GM21423 (cell line): Measurements from ENCODE around the gene MED22.
"Not testable (repeated sequence)": the region's sequence is repeated elsewhere in the genome, so short reads cannot be mapped to it uniquely, and the experiment has no call there.

ENCODE experiments used
- ATAC-seq: cut with Tn5 transposase; IDR thresholded peaks from one replicate; pipeline ENCODE4 v1.9.1; 2021; ENCODE audit warnings: mild to moderate bottlenecking, moderate library complexity; ENCODE audit not compliant: unreplicated experiment

Gene MED22

GRCh38 chr9:133307301-133307700 lies 40.6 kb downstream of the MED22 start:
- no peak for ATAC-seq

- no peak for ATAC-seq
These were observed 41.4 kb downstream of the MED22 start for GRCh38 chr9:133306242-133307204.

DNA sequence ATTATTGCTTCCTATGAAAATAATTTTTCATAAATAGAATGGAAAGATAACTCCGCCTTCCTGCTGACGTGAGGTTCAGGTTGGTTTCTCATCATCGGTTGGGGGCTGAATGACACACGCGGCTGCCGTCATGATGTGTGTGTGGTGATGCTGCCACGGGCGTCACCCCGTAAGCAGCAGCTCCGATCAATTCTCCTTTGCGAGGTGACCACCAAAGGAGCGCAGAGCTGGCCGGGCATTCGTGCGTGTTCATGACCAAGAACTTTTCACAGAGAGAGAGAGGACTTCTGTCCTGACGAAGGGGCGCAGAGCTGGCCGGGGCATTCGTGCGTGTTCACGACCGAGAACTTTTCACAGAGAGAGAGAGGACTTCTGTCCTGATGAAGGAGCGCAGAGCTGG lies 42.2 kb downstream of the MED22 start:
- no peak for ATAC-seq

GRCh38 chr9:133304477-133305377 lies 43.2 kb downstream of the MED22 start:
- ATAC-seq: no peak

GRCh38 chr9:133304158-133304470 lies 43.8 kb downstream of the MED22 start:
- no peak for ATAC-seq

- ATAC-seq: no peak
These were observed 44.4 kb downstream of the MED22 start for GRCh38 chr9:133303266-133304157.

- ATAC-seq: no peak
These were observed 46.4 kb downstream of the MED22 start for GRCh38 chr9:133301253-133302230.

GRCh38 chr9:133299996-133300395 lies 47.9 kb downstream of the MED22 start:
- ATAC-seq: not testable (repeated sequence)

GRCh38 chr9:133294257-133294656 lies 53.7 kb downstream of the MED22 start:
- ATAC-seq: no peak

DNA sequence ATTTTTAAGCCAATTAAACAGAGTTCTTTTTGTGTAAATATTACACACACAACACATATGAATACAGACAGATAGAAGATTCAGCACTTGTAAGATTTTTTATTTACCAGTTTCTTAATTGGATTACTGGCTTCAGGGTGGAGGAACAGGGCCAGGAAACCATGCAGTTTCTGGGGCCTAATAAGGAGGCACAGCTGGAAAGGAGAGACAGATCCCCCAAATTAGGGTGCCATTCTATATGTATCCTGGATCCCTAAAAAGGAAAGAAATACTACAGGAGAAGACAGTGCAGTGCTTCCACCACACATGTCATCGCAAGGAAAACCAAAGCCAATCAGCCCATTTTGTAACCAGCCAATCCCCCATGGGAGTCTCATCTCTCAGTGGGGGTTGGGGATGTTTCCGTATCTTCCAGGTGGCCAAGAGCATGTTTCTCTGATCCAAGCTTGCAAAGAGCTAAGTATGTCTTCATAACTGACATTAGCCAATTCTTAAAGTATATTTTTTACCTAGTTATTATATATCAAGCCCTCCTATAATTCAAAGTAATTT lies 57.1 kb downstream of the MED22 start:
- ATAC-seq: no peak
